ENCODE measurements around the gene MLH3. TPM values are rescaled to one million over a fixed set of nuclear protein-coding genes. Genes with fewer than 3 reads are reported as not detected.

Gene MLH3
- total RNA-seq, 1 donor from 2014 or later: 47.0 TPM

- no peaks in the 10 kb centered on the region for H3K9me3 Mint-ChIP-seq
- H3K36me3 Mint-ChIP-seq: peaks cover 51% of the 10 kb centered on the region
- no peak overlapping the region for H3K27ac Mint-ChIP-seq
- H3K4me3 Mint-ChIP-seq: no peak overlapping the region
- no peak for DNase-seq (ENCODE audit: low spot score in 2 of 2, unreplicated experiment in 2 of 2)
- no peaks in the 10 kb centered on the region for H3K4me1 Mint-ChIP-seq
- no peaks in the 10 kb centered on the region for H3K27me3 Mint-ChIP-seq (ENCODE audit: low read depth)
- TF ChIP-seq, protein P1, sequence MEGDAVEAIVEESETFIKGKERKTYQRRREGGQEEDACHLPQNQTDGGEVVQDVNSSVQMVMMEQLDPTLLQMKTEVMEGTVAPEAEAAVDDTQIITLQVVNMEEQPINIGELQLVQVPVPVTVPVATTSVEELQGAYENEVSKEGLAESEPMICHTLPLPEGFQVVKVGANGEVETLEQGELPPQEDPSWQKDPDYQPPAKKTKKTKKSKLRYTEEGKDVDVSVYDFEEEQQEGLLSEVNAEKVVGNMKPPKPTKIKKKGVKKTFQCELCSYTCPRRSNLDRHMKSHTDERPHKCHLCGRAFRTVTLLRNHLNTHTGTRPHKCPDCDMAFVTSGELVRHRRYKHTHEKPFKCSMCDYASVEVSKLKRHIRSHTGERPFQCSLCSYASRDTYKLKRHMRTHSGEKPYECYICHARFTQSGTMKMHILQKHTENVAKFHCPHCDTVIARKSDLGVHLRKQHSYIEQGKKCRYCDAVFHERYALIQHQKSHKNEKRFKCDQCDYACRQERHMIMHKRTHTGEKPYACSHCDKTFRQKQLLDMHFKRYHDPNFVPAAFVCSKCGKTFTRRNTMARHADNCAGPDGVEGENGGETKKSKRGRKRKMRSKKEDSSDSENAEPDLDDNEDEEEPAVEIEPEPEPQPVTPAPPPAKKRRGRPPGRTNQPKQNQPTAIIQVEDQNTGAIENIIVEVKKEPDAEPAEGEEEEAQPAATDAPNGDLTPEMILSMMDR (IDR thresholded peaks at IDR 0.05; ENCODE audit: unreplicated experiment): no peak
Observed at GRCh38 chr14:75088153-75088552, 36.9 kb upstream of the MLH3 start.

GRCh38 chr14:75084513-75084912, 33.2 kb upstream of the MLH3 start:
- no peak overlapping the region for H3K27ac Mint-ChIP-seq
- no peaks in the 10 kb centered on the region for H3K9me3 Mint-ChIP-seq
- no peak for DNase-seq (ENCODE audit: low spot score in 2 of 2, unreplicated experiment in 2 of 2)
- H3K27me3 Mint-ChIP-seq (ENCODE audit: low read depth): no peaks in the 10 kb centered on the region
- TF ChIP-seq, protein P1 (IDR thresholded peaks at IDR 0.05; ENCODE audit: unreplicated experiment): no peak
- H3K4me3 Mint-ChIP-seq: no peak overlapping the region
- H3K4me1 Mint-ChIP-seq: no peaks in the 10 kb centered on the region
- H3K36me3 Mint-ChIP-seq: peaks cover 48% of the 10 kb centered on the region

- H3K27me3 Mint-ChIP-seq (ENCODE audit: low read depth): no peaks in the 10 kb centered on the region
- H3K4me3 Mint-ChIP-seq: no peak overlapping the region
- H3K27ac Mint-ChIP-seq: no peak overlapping the region
- TF ChIP-seq, protein P1 (IDR thresholded peaks at IDR 0.05; ENCODE audit: unreplicated experiment): no peak
- no peak for DNase-seq (ENCODE audit: low spot score in 2 of 2, unreplicated experiment in 2 of 2)
- H3K9me3 Mint-ChIP-seq: no peaks in the 10 kb centered on the region
- H3K36me3 Mint-ChIP-seq: peaks cover 43% of the 10 kb centered on the region
- no peaks in the 10 kb centered on the region for H3K4me1 Mint-ChIP-seq
Observed at GRCh38 chr14:75083271-75083670, 32.0 kb upstream of the MLH3 start.

DNA sequence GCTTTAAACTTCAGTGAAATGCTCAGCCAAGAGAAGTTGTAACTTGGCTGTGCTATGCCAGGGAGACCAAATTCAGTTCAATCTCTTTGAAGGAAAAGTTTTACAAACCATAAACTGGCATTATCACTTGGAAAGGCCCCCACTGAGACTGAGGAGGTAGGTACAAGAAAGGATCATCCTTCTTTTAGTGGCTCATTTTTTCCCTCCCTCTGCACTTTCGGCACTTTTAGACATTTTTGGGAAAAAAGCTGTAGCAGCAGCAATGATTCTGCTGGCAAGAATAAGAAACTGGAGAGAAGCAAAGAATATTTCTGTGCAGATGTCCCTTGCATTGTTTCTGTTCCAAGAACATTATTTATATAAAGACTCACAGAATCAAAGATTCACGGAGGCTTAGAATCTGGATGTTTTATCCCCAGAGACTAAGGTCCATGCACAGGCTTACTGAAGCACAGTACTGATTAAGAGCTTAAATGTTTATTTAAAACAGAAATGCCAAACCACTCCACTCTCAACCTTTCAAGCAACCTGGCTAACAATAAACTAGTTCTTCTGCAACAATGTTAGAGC, 30.5 kb upstream of the MLH3 start:
- no peaks in the 10 kb centered on the region for H3K9me3 Mint-ChIP-seq

DNA sequence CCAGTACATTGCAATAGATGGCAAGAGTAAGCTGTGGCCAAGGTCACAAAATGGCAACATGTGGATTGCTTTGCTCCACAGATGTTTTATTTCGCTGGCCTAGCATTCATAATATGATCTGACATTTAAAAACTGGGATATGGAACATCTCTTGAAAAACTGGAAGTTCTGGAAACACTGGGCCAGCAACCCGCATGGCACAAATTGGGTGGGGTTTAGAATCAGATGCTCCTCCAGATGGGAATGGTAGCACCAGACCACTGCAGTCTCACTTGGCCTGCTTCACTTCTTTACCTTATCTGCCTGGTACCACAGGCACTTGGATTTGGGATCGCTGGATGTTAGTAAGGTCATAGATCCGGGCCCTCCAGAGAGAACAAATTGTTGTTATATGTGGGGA, 28.3 kb upstream of the MLH3 start:
- no peaks in the 10 kb centered on the region for H3K9me3 Mint-ChIP-seq
- TF ChIP-seq, protein P1 (IDR thresholded peaks at IDR 0.05; ENCODE audit: unreplicated experiment): no peak

More for the DNA sequence above, 30.5 kb upstream of the MLH3 start:
- Mint-ChIP-seq H3K27ac (peak overlapping the region; percentile 12), H3K27me3 (ENCODE audit: low read depth) (no peaks in the 10 kb centered on the region), H3K36me3 (peaks cover 33% of the 10 kb centered on the region), H3K4me1 (no peaks in the 10 kb centered on the region), H3K4me3 (no peak overlapping the region)
- DNase-seq (ENCODE audit: low spot score in 2 of 2, unreplicated experiment in 2 of 2): no peak
- TF ChIP-seq, protein P1 (IDR thresholded peaks at IDR 0.05; ENCODE audit: unreplicated experiment): no peak

DNA sequence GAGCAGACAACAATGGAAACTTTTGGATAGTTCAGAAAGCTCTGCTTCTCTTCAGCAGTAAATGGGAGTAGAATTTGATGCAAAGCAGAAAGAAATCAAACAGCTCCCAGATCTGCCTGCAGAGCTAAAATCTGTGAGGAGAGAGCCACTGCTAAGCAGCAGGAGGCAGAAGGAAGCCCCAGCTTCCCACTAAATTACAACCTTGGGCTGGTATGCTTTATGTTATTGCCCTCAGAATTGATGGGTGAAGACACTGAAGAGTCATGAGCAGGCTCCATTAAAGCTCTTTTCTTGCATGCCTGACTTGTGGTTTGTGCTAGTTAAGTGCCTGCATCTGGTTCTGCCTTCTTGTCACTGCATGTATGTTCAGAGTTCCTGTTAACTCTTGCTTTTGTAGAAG, 26.5 kb upstream of the MLH3 start:
- H3K4me1 Mint-ChIP-seq: no peaks in the 10 kb centered on the region
- no peak overlapping the region for H3K27ac Mint-ChIP-seq
- peaks cover 9% of the 10 kb centered on the region for H3K36me3 Mint-ChIP-seq
- H3K27me3 Mint-ChIP-seq (ENCODE audit: low read depth): no peaks in the 10 kb centered on the region
- TF ChIP-seq, protein P1 (IDR thresholded peaks at IDR 0.05; ENCODE audit: unreplicated experiment): no peak
- no peak for DNase-seq (ENCODE audit: low spot score in 2 of 2, unreplicated experiment in 2 of 2)
- no peaks in the 10 kb centered on the region for H3K9me3 Mint-ChIP-seq
- no peak overlapping the region for H3K4me3 Mint-ChIP-seq

More for the DNA sequence above, 28.3 kb upstream of the MLH3 start:
- H3K4me3 Mint-ChIP-seq: no peak overlapping the region
- H3K4me1 Mint-ChIP-seq: no peaks in the 10 kb centered on the region
- peaks cover 20% of the 10 kb centered on the region for H3K36me3 Mint-ChIP-seq
- H3K27ac Mint-ChIP-seq: no peak overlapping the region
- no peaks in the 10 kb centered on the region for H3K27me3 Mint-ChIP-seq (ENCODE audit: low read depth)
- no peak for DNase-seq (ENCODE audit: low spot score in 2 of 2, unreplicated experiment in 2 of 2)
